ENCODE results near the gene MATN4. TPM values are rescaled to one million over a fixed set of nuclear protein-coding genes. Genes with fewer than 3 reads are reported as not detected.
A peak's percentile ranks its signal among the peaks of the same experiment; 100 is the strongest.

MATN4 gene
- total and polyA plus RNA-seq, 12 donors, result 0.06 to 0.37 (median 0.16) TPM; not detected in 8

GRCh38 chr20:45307076-45307640 lies 941 bp downstream of the MATN4 start:
- no peaks in the 10 kb centered on the region for H3K9me3 ChIP-seq (replicated peaks in 1 of 3)
- no peak for DNase-seq
- H3K27me3 ChIP-seq, result peaks cover 27% of the 10 kb centered on the region
- TF ChIP-seq CTCF (IDR thresholded peaks at IDR 0.05) (no peak), POLR2A (IDR thresholded peaks at IDR 0.05) (no peak)
- no peaks in the 10 kb centered on the region for H3K4me1 ChIP-seq (replicated peaks in 1 of 2)
- no peak overlapping the region for H3K4me3 ChIP-seq
- 52 to 63% (median 60%) methylated on average over 14 to 16 of the region's 16 CpGs for WGBS, 4 donors
- intact Hi-C loops (cut with DNase I), result no loop called here
- H3K27ac ChIP-seq, result no peak overlapping the region
- no peaks in the 10 kb centered on the region for H3K36me3 ChIP-seq (replicated peaks in 1 of 2)

- intact Hi-C loops (cut with DNase I), result no loop called here
- Histone ChIP-seq H3K27ac (no peak within 1 kb of the TSS), H3K9me3 (replicated peaks in 1 of 3) (no peaks in the 10 kb centered on the region), H3K4me1 (replicated peaks in 1 of 2) (no peaks in the 10 kb centered on the region), H3K27me3 (peaks cover 20% of the 10 kb centered on the region), H3K36me3 (replicated peaks in 1 of 2) (no peaks in the 10 kb centered on the region), H3K4me3 (no peak within 1 kb of the TSS)
- DNase-seq, result no peak
- no peak for TF ChIP-seq POLR2A (IDR thresholded peaks at IDR 0.05)
- peak; percentile 29 to 61 (median 52) for TF ChIP-seq CTCF (IDR thresholded peaks at IDR 0.05)
- WGBS, 4 donors, result 14 to 40% (median 19%) methylated on average over 2 to 41 of the region's 41 CpGs
These were observed 1.6 kb downstream of the MATN4 start, which contains the start of gene RBPJL for GRCh38 chr20:45306431-45306982. RBPJL (plus strand) TSS chr20:45306840; CDS start chr20:45306923, 83 bp downstream.

- no peaks in the 10 kb centered on the region for H3K9me3 ChIP-seq (replicated peaks in 1 of 3)
- peaks cover 19% of the 10 kb centered on the region for H3K27me3 ChIP-seq
These were observed 2.8 kb downstream of the MATN4 start for GRCh38 chr20:45305262-45305661.

GRCh38 chr20:45304464-45304999 lies 3.6 kb downstream of the MATN4 start:
- no peak overlapping the region for H3K4me3 ChIP-seq
- intact Hi-C loops (cut with DNase I), result no loop called here
- no peaks in the 10 kb centered on the region for H3K4me1 ChIP-seq (replicated peaks in 1 of 2)
- DNase-seq, result no peak
- no peak overlapping the region for H3K27ac ChIP-seq
- no peak for TF ChIP-seq CTCF (IDR thresholded peaks at IDR 0.05)
- no peak for TF ChIP-seq POLR2A (IDR thresholded peaks at IDR 0.05)
- H3K27me3 ChIP-seq, result peaks cover 19% of the 10 kb centered on the region
- 68 to 83% (median 75%) methylated on average over 33 to 43 of the region's 43 CpGs for WGBS, 4 donors
- H3K9me3 ChIP-seq (replicated peaks in 1 of 3), result no peaks in the 10 kb centered on the region
- no peaks in the 10 kb centered on the region for H3K36me3 ChIP-seq (replicated peaks in 1 of 2)

More at GRCh38 chr20:45305262-45305661, 2.8 kb downstream of the MATN4 start:
- no peaks in the 10 kb centered on the region for H3K4me1 ChIP-seq (replicated peaks in 1 of 2)
- 59 to 76% (median 68%) methylated on average over 4 of the region's 4 CpGs for whole genome bisulfite sequencing, 4 donors
- no peaks in the 10 kb centered on the region for H3K36me3 ChIP-seq (replicated peaks in 1 of 2)
- DNase-seq, result no peak
- H3K27ac ChIP-seq, result no peak overlapping the region
- no peak overlapping the region for H3K4me3 ChIP-seq
- intact Hi-C loops (cut with DNase I), result no loop called here
- TF ChIP-seq CTCF (IDR thresholded peaks at IDR 0.05), result no peak
- TF ChIP-seq POLR2A (IDR thresholded peaks at IDR 0.05), result no peak

All from adrenal gland (tissue), 12 donors.